NCI-H146 treated with DMSO at 0.1 percent for 48 hours (cell line): Measurements from ENCODE around the gene NELL1.
A peak's percentile ranks its signal among the peaks of the same experiment; 100 is the strongest.

Source experiments
- DNase-seq: peaks from one replicate; lab custom pipeline; 2025; ENCODE audit not compliant: unreplicated experiment; lab: John Stamatoyannopoulos, UW

Gene NELL1

GRCh38 chr11:21410513-21410912 lies 741.1 kb downstream of the NELL1 start:
- DNase-seq: no peak

- DNase-seq: no peak
These were observed 741.7 kb downstream of the NELL1 start for GRCh38 chr11:21411104-21411503.

- no peak for DNase-seq
These were observed 742.2 kb downstream of the NELL1 start for GRCh38 chr11:21411597-21411996.

GRCh38 chr11:21412652-21413383 lies 743.4 kb downstream of the NELL1 start:
- DNase-seq: no peak

GRCh38 chr11:21414953-21415352 lies 745.6 kb downstream of the NELL1 start:
- DNase-seq: no peak

GRCh38 chr11:21415606-21416005 lies 746.2 kb downstream of the NELL1 start:
- peak; percentile 50 for DNase-seq

GRCh38 chr11:21421711-21422329 lies 752.4 kb downstream of the NELL1 start:
- DNase-seq: no peak

- DNase-seq: peak; percentile 18
These were observed 757.5 kb downstream of the NELL1 start for GRCh38 chr11:21426931-21427330.

- DNase-seq: no peak
These were observed 758.3 kb downstream of the NELL1 start for GRCh38 chr11:21427726-21428125.

GRCh38 chr11:21428796-21429195 lies 759.4 kb downstream of the NELL1 start:
- no peak for DNase-seq

GRCh38 chr11:21429401-21429800 lies 760.0 kb downstream of the NELL1 start:
- no peak for DNase-seq

GRCh38 chr11:21430537-21430936 lies 761.2 kb downstream of the NELL1 start:
- no peak for DNase-seq

GRCh38 chr11:21446939-21447590 lies 777.7 kb downstream of the NELL1 start:
- DNase-seq: no peak

GRCh38 chr11:21447871-21448270 lies 778.5 kb downstream of the NELL1 start:
- no peak for DNase-seq

- DNase-seq: no peak
These were observed 786.8 kb downstream of the NELL1 start for GRCh38 chr11:21456186-21456585.

GRCh38 chr11:21460082-21460481 lies 790.7 kb downstream of the NELL1 start:
- no peak for DNase-seq

GRCh38 chr11:21461701-21462100 lies 792.3 kb downstream of the NELL1 start:
- no peak for DNase-seq

- no peak for DNase-seq
These were observed 795.3 kb downstream of the NELL1 start for GRCh38 chr11:21464601-21465193.

- DNase-seq: no peak
These were observed 795.8 kb downstream of the NELL1 start for GRCh38 chr11:21465203-21465602.

GRCh38 chr11:21465920-21466319 lies 796.5 kb downstream of the NELL1 start:
- DNase-seq: no peak

- DNase-seq: no peak
These were observed 801.1 kb downstream of the NELL1 start for GRCh38 chr11:21470521-21470920.

- DNase-seq: no peak
These were observed 802.9 kb downstream of the NELL1 start for GRCh38 chr11:21472261-21472660.
